H1 (cell line): ENCODE data around the gene DCXR. TPM values are rescaled to one million over a fixed set of nuclear protein-coding genes. Genes with fewer than 3 reads are reported as not detected.

Experiments used
- CTCF ChIA-PET: fragments of 300-600 bp; sonication (Branson Sonifier 250); formaldehyde crosslinking; loops from one replicate; lab custom pipeline; 2021; ENCODE audit not compliant: partially characterized antibody; lab: Charles Lee
- POLR2A ChIA-PET: fragments of 300-600 bp; sonication (Branson Sonifier 250); formaldehyde crosslinking; loops from one replicate; lab custom pipeline; 2021; ENCODE audit warnings: inconsistent platforms; ENCODE audit not compliant: partially characterized antibody; lab: Charles Lee
- DNase-seq, 2 experiments: peaks; one replicate each; pipeline versions ENCODE4 v3.0.0 to v3.0.0-alpha.2; 2010 to 2022; ENCODE audit warnings: low spot score in 2 of 2, low read depth in 1 of 2, mixed read lengths in 1 of 2
- FAIRE-seq: peaks from 2 replicates; lab custom pipeline; 2011; peaks lifted over from hg19 to GRCh38; lab: Jason Lieb, UNC
- H2AFZ ChIP-seq: 2 replicates; pipeline ENCODE4 v1.8.1; 2012; ENCODE audit warnings: low read length, inconsistent platforms
- H2AK5ac ChIP-seq: 2 replicates; pipeline ENCODE4 v1.6.1; 2013; ENCODE audit warnings: low read depth, low read length
- H2BK120ac ChIP-seq: replicated peaks from 2 replicates; pipeline ENCODE3; 2013; ENCODE audit warnings: low read depth, low read length, inconsistent platforms
- H2BK12ac ChIP-seq: 2 replicates; pipeline ENCODE4 v1.6.1; 2013; ENCODE audit warnings: low read depth, low read length
- H2BK15ac ChIP-seq: 2 replicates; pipeline ENCODE4 v1.6.1; 2013; ENCODE audit warnings: low read length
- H2BK20ac ChIP-seq: 2 replicates; pipeline ENCODE4 v1.6.1; 2013; ENCODE audit warnings: low read length
- H2BK5ac ChIP-seq: 2 replicates; pipeline ENCODE4 v1.6.1; 2013; ENCODE audit warnings: low read depth, low read length
- H3K14ac ChIP-seq: 2 replicates; pipeline ENCODE4 v1.6.1; 2013; ENCODE audit warnings: inconsistent platforms; ENCODE audit not compliant: insufficient read length
- H3K18ac ChIP-seq: 2 replicates; pipeline ENCODE4 v1.6.1; 2013; ENCODE audit warnings: low read length; ENCODE audit errors: extremely low read depth
- H3K23ac ChIP-seq: 2 replicates; pipeline ENCODE4 v1.6.1; 2013; ENCODE audit warnings: inconsistent platforms; ENCODE audit not compliant: insufficient read length
- H3K23me2 ChIP-seq: 2 replicates; pipeline ENCODE4 v1.6.1; 2013; ENCODE audit warnings: low read depth, low read length
- H3K27ac ChIP-seq: 2 replicates; pipeline ENCODE4 v1.6.1; 2011; ENCODE audit warnings: low read depth, low read length, inconsistent platforms
- H3K27me3 ChIP-seq, 4 experiments: replicated peaks in 1 of 4; 1 replicate in 1 of 4; 2 replicates in 3 of 4; pipeline versions ENCODE4 v1.6.1 to v1.8.1; 2011 to 2013; ENCODE audit warnings: low read length in 3 of 4, mild to moderate bottlenecking in 3 of 4, inconsistent platforms in 2 of 4, mixed read lengths in 2 of 4, moderate library complexity in 1 of 4; ENCODE audit not compliant: control insufficient read depth in 3 of 4, insufficient read depth in 3 of 4; ENCODE audit errors: extremely low read depth in 1 of 4
- H3K36me3 ChIP-seq, 4 experiments: 2 replicates each; pipeline versions ENCODE4 v1.6.1 to v1.8.1; 2011 to 2013; ENCODE audit warnings: mild to moderate bottlenecking in 4 of 4, low read length in 3 of 4, moderate library complexity in 2 of 4, control low read depth in 1 of 4, inconsistent platforms in 1 of 4; ENCODE audit not compliant: insufficient read depth in 4 of 4, control insufficient read depth in 2 of 4
- H3K4ac ChIP-seq: replicated peaks from 2 replicates; pipeline ENCODE3; 2013; ENCODE audit warnings: low read length, low read depth, mixed read lengths, inconsistent platforms; ENCODE audit not compliant: insufficient read length
- H3K4me1 ChIP-seq, 4 experiments: replicated peaks in 1 of 4; 1 replicate in 1 of 4; 2 replicates in 3 of 4; pipeline versions ENCODE4 v1.6.1 to v1.8.1; 2011 to 2013; ENCODE audit warnings: low read length in 3 of 4, inconsistent platforms in 2 of 4, mixed read lengths in 1 of 4; ENCODE audit not compliant: insufficient read depth in 4 of 4, control insufficient read depth in 3 of 4
- H3K4me2 ChIP-seq, 2 experiments: 2 replicates each; pipeline versions ENCODE4 v1.6.1 to v1.8.1; 2011 to 2013; ENCODE audit warnings: low read depth in 2 of 2, low read length in 2 of 2, control low read depth in 1 of 2, inconsistent platforms in 1 of 2, mild to moderate bottlenecking in 1 of 2; ENCODE audit not compliant: insufficient read depth in 1 of 2
- H3K4me3 ChIP-seq, 4 experiments: fragments of 200-600, 300-600 bp in 1 of 4; sonication (generic), shearing (Covaris generic), sonication (Bioruptor Twin) in 1 of 4; 2 replicates each; pipeline versions ENCODE4 v1.5.1 to v1.8.1; 2011 to 2016; ENCODE audit warnings: low read length in 4 of 4, low read depth in 3 of 4, control low read depth in 2 of 4, inconsistent platforms in 2 of 4, mild to moderate bottlenecking in 2 of 4, mixed read lengths in 1 of 4, moderate library complexity in 1 of 4; ENCODE audit not compliant: insufficient read depth in 2 of 4; ENCODE audit errors: extremely low read depth in 1 of 4
- H3K56ac ChIP-seq: replicated peaks from 2 replicates; pipeline ENCODE3; 2013; ENCODE audit warnings: low read depth, mild to moderate bottlenecking, mixed read lengths, low read length, inconsistent platforms; ENCODE audit not compliant: insufficient read length
- H3K79me1 ChIP-seq: 2 replicates; pipeline ENCODE4 v1.6.1; 2013; ENCODE audit warnings: low read depth, low read length, control low read depth
- H3K79me2 ChIP-seq, 2 experiments: 2 replicates each; pipeline versions ENCODE4 v1.6.1 to v1.8.1; 2012 to 2013; ENCODE audit warnings: low read length in 2 of 2, mild to moderate bottlenecking in 2 of 2, inconsistent platforms in 1 of 2; ENCODE audit not compliant: insufficient read depth in 2 of 2, control insufficient read depth in 1 of 2
- H3K9ac ChIP-seq, 4 experiments: replicated peaks in 1 of 4; 1 replicate in 1 of 4; 2 replicates in 3 of 4; pipeline versions ENCODE4 v1.6.1 to v1.8.1; 2011 to 2013; ENCODE audit warnings: low read depth in 3 of 4, low read length in 3 of 4, control low read depth in 2 of 4, mild to moderate bottlenecking in 2 of 4, moderate library complexity in 2 of 4, inconsistent platforms in 1 of 4; ENCODE audit errors: extremely low read depth in 1 of 4
- H3K9me3 ChIP-seq, 2 experiments: 2 replicates each; pipeline versions ENCODE4 v1.6.1 to v1.8.1; 2012 to 2013; ENCODE audit warnings: mild to moderate bottlenecking in 2 of 2, moderate library complexity in 2 of 2, control low read depth in 1 of 2, inconsistent platforms in 1 of 2, low read depth in 1 of 2, low read length in 1 of 2, mixed read lengths in 1 of 2; ENCODE audit not compliant: insufficient read depth in 2 of 2
- H4K20me1 ChIP-seq, 2 experiments: replicated peaks in 1 of 2; 2 replicates each; pipeline versions ENCODE3 to v1.8.1; 2011 to 2013; ENCODE audit warnings: inconsistent platforms in 2 of 2, low read length in 2 of 2, mild to moderate bottlenecking in 1 of 2; ENCODE audit not compliant: insufficient read depth in 2 of 2, control insufficient read depth in 1 of 2
- H4K5ac ChIP-seq: 2 replicates; pipeline ENCODE4 v1.6.1; 2013; ENCODE audit warnings: low read length, low read depth, mixed read lengths, inconsistent platforms; ENCODE audit not compliant: insufficient read length
- H4K8ac ChIP-seq: 2 replicates; pipeline ENCODE4 v1.8.0; 2013; ENCODE audit warnings: mild to moderate bottlenecking, moderate library complexity, low read length, inconsistent platforms; ENCODE audit not compliant: insufficient read depth; ENCODE audit errors: extremely low read depth
- H4K91ac ChIP-seq: replicated peaks from 2 replicates; pipeline ENCODE3; 2013; ENCODE audit warnings: low read length, mixed read lengths, inconsistent platforms; ENCODE audit not compliant: insufficient read length
- ASH2L ChIP-seq: fragments of 200-600, 300-600 bp; sonication (generic); IDR thresholded peaks from one replicate; pipeline ENCODE4 v1.7.1; 2017; ENCODE audit warnings: low read length
- CBX5 ChIP-seq: fragments of 300-800, 300-1000 bp; sonication (generic); IDR thresholded peaks from 2 replicates; pipeline ENCODE4 v1.7.1; 2016; ENCODE audit warnings: antibody characterized with exemption, low read length, low read depth
- CREB1 ChIP-seq: IDR thresholded peaks from 2 replicates; pipeline ENCODE4 v1.6.1; 2012; ENCODE audit warnings: inconsistent platforms
- MAFK ChIP-seq: IDR thresholded peaks from 2 replicates; pipeline ENCODE4 v1.6.1; 2012; ENCODE audit warnings: low read depth, mild to moderate bottlenecking, improper control_type of control experiment, low read length
- RFX5 ChIP-seq: IDR thresholded peaks from 2 replicates; pipeline ENCODE4 v1.6.1; 2011; ENCODE audit warnings: low read depth, low read length, improper control_type of control experiment, borderline replicate concordance
- RNF2 ChIP-seq: fragments of 200-900, 300-1000 bp; sonication (generic); IDR thresholded peaks from 2 replicates; pipeline ENCODE4 v1.7.1; 2016; ENCODE audit warnings: borderline replicate concordance, low read depth, mild to moderate bottlenecking, antibody characterized with exemption, low read length; ENCODE audit not compliant: poor library complexity, severe bottlenecking; ENCODE audit errors: missing control alignments
- SP1 ChIP-seq: IDR thresholded peaks from 2 replicates; pipeline ENCODE4 v1.6.1; 2011; ENCODE audit warnings: low read depth, low read length
- SUZ12 ChIP-seq: fragments of 200-600 bp; sonication (generic); IDR thresholded peaks from 2 replicates; pipeline ENCODE4 v1.6.1; 2012; ENCODE audit warnings: mild to moderate bottlenecking, inconsistent platforms, low read length, moderate library complexity, mixed read lengths
- WGBS, 2 experiments: shearing (Covaris generic) in 1 of 2; methylation state at CpG; one replicate each; pipeline versions ENCODE4 v1.1.6 to v1.1.7; 2013 to 2015; ENCODE audit warnings: low lambda C conversion rate in 2 of 2, mixed read lengths in 2 of 2, inconsistent platforms in 1 of 2, low coverage in 1 of 2, missing lambda C conversion rate in 1 of 2; ENCODE audit not compliant: insufficient replicate concordance in 2 of 2, insufficient coverage in 1 of 2, insufficient read length in 1 of 2; ENCODE audit errors: extremely low coverage in 1 of 2, missing lambda C conversion rate in 1 of 2; 5-methylcytosine and 5-hydroxymethylcytosine counted together
- polyA plus RNA-seq, 7 experiments: library from polyadenylated mRNA; depleted of rRNA in 3 of 7; stranded (reverse) in 5 of 7; unstranded in 2 of 7; fragments of >200 nt in 5 of 7; fragments of 200-250 nt in 2 of 7; gene quantifications; 1 replicate in 5 of 7; 2 replicates in 1 of 7; 4 replicates in 1 of 7; pipeline versions ENCODE4 v1.2.1 to v1.2.3, GENCODE V29; 2011 to 2013; ENCODE audit warnings: missing spikeins in 2 of 7, mixed read lengths in 2 of 7
- total RNA-seq: library from RNA; stranded (reverse); fragmentation: NEBNext Ultra II Directional; extraction: Animal tissue kit (Norgen Biotek cat#: 25700); gene quantifications from 2 replicates; pipeline ENCODE4 v1.2.1, GENCODE V29; 2021

The DCXR gene
- total and polyA plus RNA-seq, 2 of the 8 experiments (the other 6 are each of a cell fraction or from before 2014, with no cell fraction given), result 96.3 to 212 TPM

- Histone ChIP-seq H2BK12ac (no peak overlapping the region), H2BK20ac (no peak overlapping the region), H3K9ac (no peak overlapping the region; a peak in 2 of 7 replicates), H2BK5ac (no peak overlapping the region), H2AK5ac (no peak overlapping the region), H2AFZ (no peak overlapping the region), H3K79me1 (peaks cover 5% of the 10 kb centered on the region; the same call in 1 of the 2 replicates), H4K91ac (no peak overlapping the region), H3K23me2 (peaks cover 8% of the 10 kb centered on the region; the same call in 1 of the 2 replicates), H4K5ac (no peak overlapping the region), H3K27me3 (no peaks in the 10 kb centered on the region), H3K4me3 (no peak overlapping the region), H4K8ac (no peak overlapping the region), H3K27ac (no peak overlapping the region), H3K4me2 (no peak overlapping the region; a peak in 1 of 4 replicates), H3K18ac (no peak overlapping the region), H3K4ac (no peak overlapping the region), H3K4me1 (peaks cover 0 to 10% (median 5%) of the 10 kb centered on the region in 4 experiments; a peak in 5 of 7 replicates), H3K23ac (no peak overlapping the region), H2BK120ac (no peak overlapping the region), H3K56ac (no peak overlapping the region), H2BK15ac (no peak overlapping the region), H3K14ac (no peak overlapping the region), H4K20me1 (peaks cover 0 to 6% of the 10 kb centered on the region in 2 experiments), H3K9me3 (no peaks in the 10 kb centered on the region), H3K79me2 (no peaks in the 10 kb centered on the region), H3K36me3 (peaks cover 8 to 17% (median 15%) of the 10 kb centered on the region in 4 experiments; a peak in 5 of 8 replicates)
- DNase-seq (no peak), FAIRE-seq (no peak)
- WGBS, 2 experiments, result 93% methylated on average over 20 of the region's 20 CpGs; no CpG with 5 or more reads in 1 of the 2 experiments
- POLR2A ChIA-PET, result interaction anchor here (0.9 to 16.2 kb wide), 10 partner anchors 9 to 37 kb away, joined by 3 to 161 read pairs (median 7); partner anchors contain the start of genes DCXR, GPS1, RAC3 and RFNG
- TF ChIP-seq ASH2L (no peak), RNF2 (no peak), MAFK (no peak), SUZ12 (no peak), RFX5 (no peak), SP1 (no peak), CREB1 (no peak), CBX5 (no peak)
- CTCF ChIA-PET, result interaction anchor here (0.8 to 4.3 kb wide), 12 partner anchors 8 to 136 kb away, joined by 3 to 21 read pairs (median 3); partner anchors contain the start of genes DCXR and RAC3
Observed at GRCh38 chr17:82063424-82064415, 26.2 kb upstream of the DCXR start.
